HG03135 (cell line): ENCODE results near the gene ASB18.

Experiments
- ATAC-seq: cut with Tn5 transposase; IDR thresholded peaks from one replicate; pipeline ENCODE4 v1.9.1; 2021; ENCODE audit warnings: mild to moderate bottlenecking, moderate library complexity; ENCODE audit not compliant: unreplicated experiment

The ASB18 gene

DNA sequence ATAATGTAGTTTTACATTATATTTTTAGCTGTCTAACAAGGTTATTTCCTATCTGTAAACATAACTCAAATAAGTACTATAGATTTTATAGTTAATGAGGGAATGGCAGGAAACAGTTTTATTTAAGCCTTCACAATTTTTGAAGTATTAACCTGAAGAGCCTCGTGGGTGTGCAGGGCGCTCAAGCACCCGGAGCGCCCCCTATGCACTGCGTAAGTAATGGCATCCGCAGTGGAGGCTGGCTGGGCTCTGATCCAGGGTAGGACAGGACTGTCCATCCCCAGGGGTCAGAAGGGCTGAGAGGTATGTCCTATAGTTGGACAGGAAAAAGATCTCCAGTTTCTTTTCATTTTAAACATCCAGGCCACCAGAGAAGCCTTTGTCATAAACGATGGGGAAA, 87.8 kb downstream of the ASB18 start:
- no peak for ATAC-seq

DNA sequence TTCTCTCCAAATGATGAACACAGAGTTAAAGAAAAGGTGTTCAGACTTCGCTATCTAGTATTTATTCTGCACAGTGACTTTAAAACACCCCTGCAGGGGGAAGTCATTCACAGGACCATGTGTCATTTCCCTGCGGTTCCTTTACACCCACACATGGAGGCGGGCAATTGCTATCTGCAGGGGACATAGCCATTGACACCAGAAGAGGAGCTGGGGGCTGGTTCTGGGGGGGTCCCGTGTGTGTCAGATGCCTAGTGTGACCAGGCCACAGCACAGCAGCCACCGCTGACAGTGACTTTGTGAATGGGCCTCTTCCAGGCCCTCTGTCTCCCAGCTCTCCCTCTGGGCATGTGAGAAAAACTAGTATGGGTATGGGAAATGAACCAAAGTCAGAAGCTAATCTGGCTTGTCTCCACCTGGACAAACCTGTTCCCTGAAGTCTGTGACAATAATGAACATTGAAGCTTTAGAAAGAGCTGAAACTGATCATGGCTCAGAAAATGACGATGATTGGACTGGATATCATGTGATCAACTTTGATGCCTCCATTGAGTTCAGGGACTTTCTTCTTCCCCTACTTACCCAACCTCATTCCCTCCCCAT, 88.6 kb downstream of the ASB18 start:
- ATAC-seq = no peak

DNA sequence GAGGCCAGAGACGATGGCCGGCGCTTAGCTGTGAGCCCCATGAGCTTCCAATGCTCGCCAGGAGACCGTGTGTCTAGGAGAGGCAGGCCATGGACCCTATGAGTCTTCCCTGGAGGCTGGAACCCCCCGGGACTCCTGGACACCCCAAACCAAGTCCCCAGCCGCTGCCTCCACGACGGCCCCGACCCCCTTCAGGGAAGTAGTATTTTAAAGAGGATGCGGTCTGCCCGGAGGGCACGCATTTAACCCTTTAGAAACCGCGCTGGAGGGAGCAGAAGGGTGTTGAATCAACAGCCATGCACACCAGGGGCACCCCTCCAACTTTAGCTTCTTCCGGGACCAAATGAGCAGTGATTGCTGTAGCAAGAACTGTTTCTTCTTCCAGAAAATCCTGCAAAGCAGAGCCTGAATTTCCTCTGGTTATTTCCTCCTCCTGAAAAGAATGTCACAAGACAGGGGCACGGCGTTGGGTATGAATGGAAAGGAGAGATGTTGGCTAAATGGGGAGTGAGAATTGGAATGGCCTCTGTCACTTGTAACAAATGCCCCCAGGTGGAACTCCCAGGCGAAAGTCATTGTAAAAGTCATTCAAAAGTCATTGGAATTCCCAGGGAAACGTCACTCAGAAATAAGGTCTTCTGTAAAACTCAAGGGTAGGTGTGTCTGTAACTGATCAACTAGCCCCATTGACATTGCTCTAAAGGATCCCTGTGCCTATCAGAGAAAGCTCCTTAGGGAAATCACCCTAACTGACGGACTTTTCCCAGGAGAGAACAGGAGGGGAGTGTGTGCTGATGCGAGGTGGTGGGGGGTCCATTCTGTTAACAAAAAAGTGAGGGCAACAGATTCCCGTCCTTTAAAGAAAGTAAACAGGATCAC, 90.2 kb downstream of the ASB18 start:
- ATAC-seq = no peak

DNA sequence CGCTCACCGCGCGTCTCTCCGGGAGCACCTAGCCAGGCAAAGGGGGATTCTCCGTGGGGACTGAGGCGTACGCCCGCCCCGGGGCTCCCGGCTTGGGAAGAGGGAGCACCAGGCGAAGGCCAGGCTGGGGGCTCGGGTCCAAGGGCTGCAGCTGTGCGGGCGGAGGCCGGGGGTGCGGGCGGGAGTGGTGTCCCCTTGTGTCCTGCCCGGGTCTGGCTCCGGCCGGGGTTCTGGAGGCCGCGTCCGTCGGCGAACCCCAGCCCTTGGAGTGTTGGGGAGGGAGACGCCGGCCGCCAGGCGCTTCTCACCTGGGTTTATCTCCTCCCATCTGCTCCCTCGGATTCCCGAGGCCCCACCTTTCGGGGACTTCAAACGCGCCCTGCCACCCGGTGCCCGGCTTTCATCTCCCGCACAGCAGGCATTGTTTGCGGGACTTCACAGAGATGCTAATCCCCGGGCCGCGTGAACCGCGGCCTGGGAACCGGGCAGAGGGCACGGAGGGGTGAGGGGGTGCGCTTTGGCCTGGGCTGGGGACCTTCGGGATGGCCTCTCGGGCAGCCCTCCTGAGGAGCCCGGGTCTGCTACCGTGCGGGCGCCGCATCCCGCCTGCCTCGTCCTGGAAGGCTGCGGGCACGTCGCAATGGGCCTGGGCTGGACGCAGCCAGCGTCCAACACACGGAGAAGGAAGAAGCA, 91.0 kb downstream of the ASB18 start:
- no peak for ATAC-seq

DNA sequence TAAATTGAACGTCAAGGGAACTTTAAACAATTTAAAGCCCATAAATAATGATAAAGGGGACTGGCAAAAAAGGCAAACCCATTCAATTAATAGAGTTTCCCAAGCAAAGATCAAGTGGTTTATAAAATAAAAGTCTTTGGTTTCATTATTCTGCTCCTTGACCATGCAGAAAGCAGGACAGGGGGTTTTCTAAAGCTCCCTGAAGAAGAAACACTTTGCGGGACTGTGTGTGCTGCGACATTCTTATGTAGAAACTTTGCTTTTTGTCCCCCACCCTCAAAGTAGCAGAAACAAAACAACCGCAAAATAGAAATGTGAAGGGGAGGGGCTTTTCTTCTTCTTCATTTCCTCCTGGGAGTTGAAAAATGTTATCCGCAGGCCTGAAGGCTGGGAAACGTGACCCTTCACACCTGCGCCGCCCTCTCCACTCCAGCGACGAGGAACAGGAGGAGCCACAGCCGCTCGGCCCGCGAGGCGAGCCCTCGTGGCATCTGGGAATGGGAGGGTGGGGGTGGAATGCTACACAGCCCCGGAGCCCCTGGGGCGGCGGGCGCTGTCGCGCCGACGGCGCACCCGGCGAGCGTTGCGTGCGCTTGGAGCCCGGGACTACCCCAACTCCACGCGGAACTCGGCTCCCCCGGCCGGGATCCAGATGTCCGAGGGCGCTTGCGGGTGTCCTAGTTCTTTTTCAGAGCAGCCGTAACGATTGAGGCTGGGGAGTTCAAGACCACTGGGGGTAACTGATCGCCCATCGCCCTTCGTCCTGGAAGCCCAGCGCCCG, 91.8 kb downstream of the ASB18 start:
- no peak for ATAC-seq

DNA sequence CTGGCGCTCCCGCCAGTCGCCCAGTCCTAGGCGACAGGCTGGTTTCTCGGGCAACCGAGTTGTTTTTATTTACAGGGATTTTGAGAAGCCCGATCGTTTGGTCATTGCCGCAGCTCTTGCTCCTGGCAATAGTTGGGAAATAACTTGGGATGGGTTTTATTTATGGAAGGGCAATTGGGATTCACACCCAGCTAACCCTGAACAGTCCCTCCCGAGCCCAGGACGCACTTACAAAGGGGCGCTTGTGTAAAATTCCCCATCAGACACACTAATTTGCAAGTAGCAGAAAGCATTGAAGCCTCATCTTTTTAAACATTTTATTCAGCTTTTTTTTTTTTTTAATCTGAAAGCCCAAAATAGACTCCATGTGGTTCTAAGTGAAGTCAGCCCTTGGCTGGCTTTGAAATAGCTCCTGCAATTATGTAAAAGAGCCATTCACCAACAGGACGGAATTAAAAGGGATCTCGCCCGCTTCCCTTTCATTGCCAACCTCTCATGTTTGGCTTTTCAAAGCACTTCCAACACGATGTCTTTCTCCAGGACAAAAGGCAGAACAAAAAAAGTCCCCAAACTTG, 92.4 kb downstream of the ASB18 start:
- ATAC-seq = no peak

DNA sequence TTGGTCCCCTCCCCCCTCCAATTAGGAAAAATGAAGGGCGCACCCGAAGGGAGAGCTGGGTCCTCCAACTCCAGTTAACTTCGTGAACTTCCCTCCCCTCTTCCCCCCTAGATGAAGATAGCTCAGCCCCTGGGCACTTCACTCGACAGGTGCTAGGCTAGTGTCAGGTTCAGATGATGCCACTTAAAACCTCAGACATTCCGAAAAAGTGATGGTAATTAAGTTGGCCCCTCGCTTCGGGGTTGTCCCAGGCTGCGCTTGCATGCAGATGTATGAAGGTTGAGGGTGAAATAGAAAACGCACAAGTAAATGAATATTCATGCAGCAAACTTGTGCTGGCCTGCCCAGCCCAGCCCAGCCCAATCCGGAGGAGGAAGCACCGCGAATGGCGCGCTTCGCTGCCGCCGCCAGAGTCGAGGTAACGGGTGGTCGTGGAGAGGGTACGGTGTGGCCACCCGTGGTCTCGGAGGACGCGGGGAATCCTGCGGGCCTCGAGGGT, 93.0 kb downstream of the ASB18 start:
- no peak for ATAC-seq

DNA sequence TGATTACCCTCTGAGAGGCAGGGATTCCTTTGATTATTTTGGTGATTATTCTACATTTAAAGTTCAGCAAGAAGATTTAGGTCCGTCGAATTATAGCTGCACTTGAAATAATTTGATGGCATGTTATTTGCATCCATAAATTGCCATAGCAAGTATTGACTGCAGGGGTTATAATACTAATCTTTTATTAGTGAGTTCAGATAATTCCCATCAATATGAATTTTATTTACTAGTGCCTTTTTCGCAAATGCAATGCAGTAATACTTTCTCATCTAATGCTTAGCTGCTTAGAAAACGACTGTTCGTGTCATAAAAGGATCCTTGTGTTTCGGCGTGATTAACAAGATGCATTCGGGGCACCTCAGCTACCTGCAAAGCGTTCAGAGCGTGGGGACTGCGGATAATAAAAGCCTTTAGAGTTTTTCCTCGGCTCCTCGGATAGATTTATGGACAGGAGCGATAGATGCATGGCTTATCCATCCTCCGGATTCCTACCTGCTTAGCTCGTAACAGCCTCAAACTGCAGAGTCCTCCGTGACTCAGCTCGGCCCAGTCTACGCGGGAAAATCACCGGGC, 93.5 kb downstream of the ASB18 start:
- no peak for ATAC-seq

DNA sequence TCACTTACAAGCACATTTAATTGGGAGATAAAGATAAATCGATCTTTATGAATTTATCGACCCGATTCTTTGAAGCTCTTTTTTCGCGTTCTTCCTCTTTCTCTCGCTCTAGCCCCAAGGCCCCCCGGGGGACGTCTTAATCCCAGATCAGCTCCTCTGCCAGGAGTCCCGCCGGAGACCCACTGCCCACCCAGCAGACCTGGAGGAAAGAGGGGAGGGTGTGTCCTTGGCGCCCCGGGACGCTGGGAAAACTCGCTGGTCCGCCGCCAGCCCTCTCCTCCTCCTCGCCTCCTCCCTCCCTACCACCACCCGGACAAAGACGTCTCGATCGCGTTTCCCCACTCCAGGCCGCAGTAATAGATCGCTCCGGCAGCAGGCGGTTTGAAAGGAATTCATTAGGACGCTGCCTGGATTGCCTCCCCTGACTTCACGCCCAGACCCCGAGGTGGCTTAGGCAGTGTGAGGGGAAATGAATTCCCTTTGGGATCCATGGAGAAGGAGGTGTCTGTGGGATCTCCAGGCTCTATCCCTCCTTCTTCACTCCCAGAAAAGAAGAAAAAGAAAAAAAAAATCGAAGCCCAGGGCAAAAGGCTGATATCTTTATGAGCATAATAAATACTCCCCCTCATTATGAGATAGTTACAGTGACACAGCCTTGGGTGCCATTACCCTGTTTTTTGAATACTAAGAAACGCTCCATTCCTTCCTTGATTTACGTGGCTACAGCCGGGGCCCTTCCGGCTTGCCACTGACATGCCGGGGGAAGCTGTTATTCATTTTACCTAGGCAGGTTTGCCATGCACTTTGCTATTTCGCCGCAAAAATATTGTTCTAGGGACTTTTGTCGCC, 94.2 kb downstream of the ASB18 start:
- no peak for ATAC-seq

DNA sequence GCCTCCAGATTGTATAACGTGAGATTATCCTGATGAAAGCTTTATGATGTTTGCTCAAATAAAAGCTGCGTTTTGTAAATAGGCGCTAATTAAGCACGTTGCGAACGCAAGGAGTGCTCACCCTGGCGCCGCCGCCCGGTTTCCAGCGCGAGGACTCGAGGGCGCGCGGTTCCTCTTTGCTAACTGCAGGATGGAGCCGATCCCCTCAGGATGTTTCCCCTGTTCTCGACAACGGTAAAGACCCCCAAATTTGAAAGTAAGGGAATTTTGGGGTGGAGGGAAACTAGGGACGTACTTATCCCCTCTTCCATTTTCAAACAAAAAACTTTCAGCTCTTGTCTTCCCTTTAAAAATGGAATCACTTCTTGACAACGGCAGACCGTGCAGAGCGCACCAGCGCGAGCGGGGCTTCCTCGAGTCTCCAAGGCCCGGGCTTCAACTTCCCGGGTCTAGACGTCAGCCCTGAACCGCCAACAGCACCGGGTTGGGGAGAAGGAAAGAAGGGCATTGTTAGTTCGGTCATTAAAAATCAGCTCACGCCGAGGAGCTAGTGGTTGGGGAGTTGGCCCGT, 95.0 kb downstream of the ASB18 start:
- ATAC-seq = no peak

DNA sequence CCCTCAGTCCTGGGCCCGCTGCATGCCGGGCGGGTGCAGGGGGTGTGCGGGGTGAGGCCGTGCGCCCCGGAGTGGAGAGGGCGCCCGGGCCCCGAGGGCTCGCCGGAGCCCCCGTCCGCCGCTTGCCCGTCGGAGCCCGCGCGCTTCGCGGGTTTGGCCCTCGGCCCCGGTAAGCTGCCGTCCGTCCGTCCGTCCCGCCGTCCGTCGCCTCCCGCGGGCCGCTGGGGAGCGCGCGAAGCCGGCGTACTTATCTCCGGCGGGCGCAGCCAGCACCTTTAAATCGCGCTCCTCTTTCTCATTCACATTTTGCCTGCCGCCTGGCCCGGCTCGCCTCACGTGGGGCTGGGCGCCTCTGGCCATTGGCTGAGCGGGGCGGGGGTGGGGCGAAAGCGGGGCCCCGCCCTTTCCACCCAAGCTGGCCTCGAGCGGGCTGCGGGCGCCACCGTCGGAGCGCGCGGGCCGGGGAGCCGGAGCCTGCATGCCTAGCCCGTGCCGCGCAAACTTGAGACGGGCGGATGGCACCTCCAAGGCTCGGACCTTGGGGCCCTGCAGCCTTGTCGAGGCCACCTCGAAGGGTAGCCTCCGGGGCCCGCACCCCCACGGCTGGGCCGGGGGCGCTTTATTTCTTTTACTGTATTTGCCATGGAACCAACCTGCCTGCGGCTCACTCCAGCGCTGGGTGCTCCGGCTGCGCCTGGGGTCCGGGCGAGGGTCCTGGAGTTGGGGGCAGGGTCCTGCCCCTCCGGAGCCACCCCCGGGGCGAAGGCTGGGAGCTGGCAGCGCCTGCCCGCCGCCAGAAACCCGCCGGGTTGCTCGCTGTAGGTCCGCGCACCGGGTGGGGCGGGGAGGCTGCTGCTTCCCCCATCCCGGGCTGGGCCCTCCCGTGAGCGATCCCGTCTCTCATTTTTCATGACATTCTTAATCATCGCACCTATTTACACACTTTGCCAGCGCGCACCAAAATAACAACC, 95.8 kb downstream of the ASB18 start, which contains the start of gene GBX2:
Gene GBX2, minus strand, starts transcription at position 277 of the 971 bp plus-strand sequence. CDS start 415 bp downstream, outside the sequence.
- ATAC-seq = no peak

DNA sequence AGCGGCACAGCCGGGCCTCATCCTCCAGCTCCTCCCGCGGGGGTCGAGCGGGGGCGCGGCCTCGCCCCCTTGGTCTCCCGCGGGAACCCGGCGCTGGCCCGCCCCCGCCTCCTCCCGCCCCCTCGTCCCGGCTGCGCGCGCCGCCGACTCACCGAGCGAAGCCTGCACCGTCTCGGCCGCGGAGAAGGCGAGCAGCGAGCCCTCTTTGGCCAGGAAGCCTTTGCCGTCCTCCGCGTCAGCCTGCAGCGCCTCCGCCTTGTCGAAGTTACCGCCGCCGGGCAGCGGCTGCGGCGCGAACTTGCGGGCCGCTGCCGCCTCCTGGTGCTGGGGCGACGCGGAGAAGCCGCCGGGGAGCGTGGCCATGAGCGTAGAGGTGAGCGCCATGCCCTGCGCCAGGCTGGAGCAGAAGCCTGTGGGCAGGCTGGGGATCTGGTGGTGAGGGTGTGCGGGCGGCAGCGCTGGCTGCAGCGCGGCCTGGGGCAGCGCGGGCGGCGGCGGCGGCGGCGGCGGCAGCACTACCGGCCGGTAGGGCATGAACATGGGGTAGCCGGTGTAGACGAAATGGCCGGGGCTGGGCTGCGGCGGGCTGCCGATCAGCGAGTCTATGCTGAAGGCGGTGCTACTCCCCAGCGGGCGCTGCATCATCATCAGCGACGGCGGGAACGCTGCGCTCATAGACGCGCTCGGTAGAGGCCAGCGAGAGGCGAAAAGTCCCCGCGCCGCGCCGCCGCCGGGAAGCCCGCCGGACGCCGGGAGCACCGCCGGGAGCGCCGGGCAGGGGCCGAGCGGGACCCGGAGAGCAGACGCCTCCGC, 96.7 kb downstream of the ASB18 start:
- no peak for ATAC-seq

DNA sequence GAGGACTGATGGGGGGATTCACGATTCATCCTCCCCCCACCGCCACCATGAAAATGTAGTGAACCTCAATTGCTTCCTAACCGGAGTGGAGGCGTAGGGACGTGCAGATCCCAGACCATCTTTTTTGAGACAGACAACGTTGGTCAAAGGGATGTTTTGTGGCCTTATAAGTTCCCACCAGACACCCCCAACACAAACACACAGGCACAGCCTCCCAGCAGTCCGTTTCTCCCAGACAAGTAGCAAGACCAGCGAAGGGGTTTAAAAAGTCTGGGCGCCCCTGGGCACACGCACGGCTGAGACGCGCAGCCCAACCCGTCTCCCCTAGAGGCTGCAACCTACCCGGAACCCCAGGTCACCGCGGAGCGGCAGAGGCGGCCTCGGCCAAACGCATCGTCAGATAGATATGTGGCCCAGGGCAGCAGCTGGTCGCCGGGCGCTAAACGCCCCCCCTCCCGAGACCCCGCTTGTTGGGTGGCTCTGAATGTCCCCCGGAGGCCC, 97.4 kb downstream of the ASB18 start:
- no peak for ATAC-seq

DNA sequence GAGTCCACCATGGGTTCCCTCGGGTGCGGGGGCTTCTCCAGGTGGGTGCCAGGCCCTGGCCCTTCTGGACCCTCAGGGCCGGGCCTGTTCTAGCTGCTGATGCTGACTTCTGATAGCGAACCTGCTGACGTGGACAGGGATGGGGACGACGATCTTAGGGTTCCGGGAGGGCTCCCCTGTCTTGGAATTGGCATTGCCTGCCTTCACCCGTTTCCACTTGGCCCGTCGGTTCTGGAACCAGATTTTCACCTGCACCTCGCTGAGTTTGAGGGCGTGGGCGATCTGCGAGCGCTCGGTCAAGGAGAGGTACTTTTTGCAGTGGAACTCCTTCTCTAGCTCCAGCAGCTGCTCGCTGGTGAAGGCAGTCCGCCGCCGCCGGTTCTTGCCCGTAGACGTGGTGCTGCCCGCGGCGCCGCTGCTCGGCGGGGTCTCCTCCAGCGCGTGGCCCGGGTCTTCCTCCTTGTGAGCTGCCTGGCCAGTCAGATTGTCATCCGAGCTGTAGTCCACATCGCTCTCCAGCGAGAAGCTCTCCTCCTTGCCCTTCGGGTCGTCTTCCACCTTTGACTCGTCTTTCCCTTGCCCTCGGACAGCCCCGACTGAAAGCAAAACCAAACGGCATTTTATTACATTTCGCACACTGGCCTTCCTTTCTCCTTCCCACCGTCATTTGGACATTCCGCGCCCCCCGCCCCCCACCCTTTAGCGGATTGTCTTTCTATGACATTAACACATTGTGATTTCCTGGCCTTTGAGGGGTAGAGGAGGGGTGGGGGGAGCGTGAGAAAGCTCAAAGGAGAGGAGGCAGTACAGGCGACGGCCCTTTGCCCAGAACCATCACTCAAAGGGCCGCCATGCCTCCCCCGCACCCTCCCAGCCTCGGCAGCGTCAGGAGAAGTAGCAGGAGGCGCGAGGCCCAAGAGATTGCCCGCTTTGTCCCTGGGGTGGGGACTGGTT, 98.1 kb downstream of the ASB18 start:
- ATAC-seq = no peak
